NCI-H446 (cell line): Measurements from ENCODE around the gene TPST1.
"Not testable (repeated sequence)": the region's sequence is repeated elsewhere in the genome, so short reads cannot be mapped to it uniquely, and the experiment has no call there.

Experiments used
- DNase-seq, 2 experiments: peaks; one replicate each; lab custom pipeline; 2025; lab: John Stamatoyannopoulos, UW

The TPST1 gene

GRCh38 chr7:66283003-66283920 is 78.1 kb downstream of the TPST1 start:
- no peak for DNase-seq

GRCh38 chr7:66296001-66296521 is 90.9 kb downstream of the TPST1 start:
- no peak for DNase-seq

- no peak for DNase-seq
Measured at GRCh38 chr7:66296557-66296956, 91.4 kb downstream of the TPST1 start.

GRCh38 chr7:66297579-66297978 is 92.4 kb downstream of the TPST1 start:
- no peak for DNase-seq

- DNase-seq: no peak
Measured at GRCh38 chr7:66301249-66301648, 96.1 kb downstream of the TPST1 start.

GRCh38 chr7:66301737-66302136 is 96.6 kb downstream of the TPST1 start:
- DNase-seq: no peak

- DNase-seq: no peak
Measured at GRCh38 chr7:66303454-66304155, 98.5 kb downstream of the TPST1 start.

GRCh38 chr7:66304536-66304935 is 99.4 kb downstream of the TPST1 start:
- DNase-seq: no peak

GRCh38 chr7:66306243-66306642 is 101.1 kb downstream of the TPST1 start:
- DNase-seq: no peak

- DNase-seq: no peak
Measured at GRCh38 chr7:66307591-66308215, 102.6 kb downstream of the TPST1 start.

GRCh38 chr7:66308411-66308810 is 103.3 kb downstream of the TPST1 start:
- no peak for DNase-seq

- DNase-seq: no peak
Measured at GRCh38 chr7:66310620-66311019, 105.5 kb downstream of the TPST1 start.

- DNase-seq: no peak
Measured at GRCh38 chr7:66313886-66314568, 108.9 kb downstream of the TPST1 start.

- no peak for DNase-seq
Measured at GRCh38 chr7:66315192-66315591, 110.1 kb downstream of the TPST1 start.

GRCh38 chr7:66319407-66319979 is 114.4 kb downstream of the TPST1 start:
- DNase-seq: no peak

GRCh38 chr7:66321283-66321682 is 116.1 kb downstream of the TPST1 start:
- no peak for DNase-seq

- no peak for DNase-seq
Measured at GRCh38 chr7:66323114-66323796, 118.1 kb downstream of the TPST1 start.

GRCh38 chr7:66324985-66325384 is 119.9 kb downstream of the TPST1 start:
- not testable (repeated sequence) for DNase-seq

GRCh38 chr7:66326501-66327215 is 121.5 kb downstream of the TPST1 start:
- no peak for DNase-seq

GRCh38 chr7:66330961-66331360 is 125.8 kb downstream of the TPST1 start:
- peak; percentile 1 to 62 for DNase-seq
